MCF 10A (cell line): ENCODE data around the gene TMEM135. TPM values are rescaled to one million over a fixed set of nuclear protein-coding genes. Genes with fewer than 3 reads are reported as not detected.

ENCODE experiments used
- BruUV-seq: library from RNA; stranded (reverse); fragments of 400-500 nt; replicated peaks from 2 replicates; lab custom pipeline; 2021; lab: Mats Ljungman, UMichigan
- CTCF ChIA-PET: fragments of 300-600 bp; sonication (Branson Sonifier 250); formaldehyde crosslinking; extraction: SDS; loops from one replicate; lab custom pipeline; 2021; ENCODE audit warnings: antibody characterized with exemption, inconsistent platforms; lab: Yijun Ruan, JAX
- POLR2A ChIA-PET: fragments of 300-600, 350-650 bp; sonication (Branson Sonifier 250); formaldehyde crosslinking; extraction: SDS; loops from one replicate; lab custom pipeline; 2020; ENCODE audit warnings: antibody characterized with exemption, inconsistent platforms; lab: Yijun Ruan, JAX
- DNase-seq: peaks from one replicate; pipeline ENCODE4 v3.0.0-alpha.2; 2018; ENCODE audit not compliant: unreplicated experiment
- H3K27ac Mint-ChIP-seq: one replicate; pipeline ENCODE4 v1.8.0; 2022; ENCODE audit warnings: mild to moderate bottlenecking, low read depth, mixed read lengths; ENCODE audit not compliant: unreplicated experiment
- H3K27me3 Mint-ChIP-seq: one replicate; pipeline ENCODE4 v1.8.0; 2022; ENCODE audit warnings: mixed read lengths; ENCODE audit not compliant: insufficient read depth, unreplicated experiment
- H3K36me3 Mint-ChIP-seq: one replicate; pipeline ENCODE4 v1.8.0; 2022; ENCODE audit warnings: mild to moderate bottlenecking, moderate library complexity, mixed read lengths; ENCODE audit not compliant: insufficient read depth, unreplicated experiment
- H3K4me1 Mint-ChIP-seq: one replicate; pipeline ENCODE4 v1.8.0; 2022; ENCODE audit warnings: mixed read lengths; ENCODE audit not compliant: insufficient read depth, unreplicated experiment
- H3K4me3 Mint-ChIP-seq: one replicate; pipeline ENCODE4 v1.8.0; 2022; ENCODE audit warnings: mild to moderate bottlenecking, moderate library complexity, mixed read lengths; ENCODE audit not compliant: unreplicated experiment
- H3K9me3 Mint-ChIP-seq: one replicate; pipeline ENCODE4 v1.8.0; 2022; ENCODE audit warnings: mixed read lengths; ENCODE audit not compliant: unreplicated experiment
- intact Hi-C: fragments of 100-400 bp; cut with micrococcal nuclease; formaldehyde crosslinking; loops from 2 replicates; pipeline ENCODE4 v1.14.1; 2022
- total RNA-seq: library from RNA; stranded (reverse); gene quantifications from 2 replicates; pipeline ENCODE4 v1.2.3, GENCODE V29; 2022
- TF ChIP-seq, protein P1 (sequence below): fragments of 200-600 bp; IDR thresholded peaks from one replicate; pipeline ENCODE4 v1.8.0; 2022; ENCODE audit warnings: antibody characterized with exemption, mild to moderate bottlenecking; ENCODE audit not compliant: unreplicated experiment

The TMEM135 gene
- total RNA-seq, 1 experiment from 2014 or later: 10.7 TPM

DNA sequence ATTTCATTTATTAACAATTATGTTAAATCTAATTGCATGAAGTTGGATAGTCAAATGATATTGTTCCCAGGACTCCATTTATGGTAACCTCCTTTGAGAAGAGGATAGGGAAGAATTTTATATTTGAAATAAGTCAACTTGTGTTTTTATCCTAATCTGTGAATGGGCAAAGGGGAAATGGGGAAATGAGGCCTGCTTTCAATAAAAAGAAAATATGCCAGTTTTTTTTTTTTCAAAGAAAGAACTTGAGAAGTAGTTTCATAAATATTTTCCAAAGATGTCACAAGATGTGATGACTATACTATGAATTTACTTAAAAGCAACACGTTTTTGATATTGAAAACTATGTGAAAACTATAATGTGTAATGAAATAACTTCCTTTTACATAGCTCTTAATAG is 201.8 kb downstream of the TMEM135 start:
- intact Hi-C loops: no loop called here
- Mint-ChIP-seq H3K27ac (no peak overlapping the region), H3K4me1 (no peaks in the 10 kb centered on the region), H3K9me3 (no peaks in the 10 kb centered on the region), H3K36me3 (no peaks in the 10 kb centered on the region), H3K4me3 (no peak overlapping the region), H3K27me3 (no peaks in the 10 kb centered on the region)
- DNase-seq: no peak
- ChIA-PET CTCF (interaction anchor here (0.7 kb wide), 1 partner anchor 282 kb away, joined by 3 read pairs; no protein-coding TSS in a partner anchor), POLR2A (interaction anchor here (0.6 kb wide), 1 partner anchor 24 kb away, joined by 3 read pairs; no protein-coding TSS in a partner anchor)
- no TSS peak for BruUV-seq
- TF ChIP-seq, protein P1, sequence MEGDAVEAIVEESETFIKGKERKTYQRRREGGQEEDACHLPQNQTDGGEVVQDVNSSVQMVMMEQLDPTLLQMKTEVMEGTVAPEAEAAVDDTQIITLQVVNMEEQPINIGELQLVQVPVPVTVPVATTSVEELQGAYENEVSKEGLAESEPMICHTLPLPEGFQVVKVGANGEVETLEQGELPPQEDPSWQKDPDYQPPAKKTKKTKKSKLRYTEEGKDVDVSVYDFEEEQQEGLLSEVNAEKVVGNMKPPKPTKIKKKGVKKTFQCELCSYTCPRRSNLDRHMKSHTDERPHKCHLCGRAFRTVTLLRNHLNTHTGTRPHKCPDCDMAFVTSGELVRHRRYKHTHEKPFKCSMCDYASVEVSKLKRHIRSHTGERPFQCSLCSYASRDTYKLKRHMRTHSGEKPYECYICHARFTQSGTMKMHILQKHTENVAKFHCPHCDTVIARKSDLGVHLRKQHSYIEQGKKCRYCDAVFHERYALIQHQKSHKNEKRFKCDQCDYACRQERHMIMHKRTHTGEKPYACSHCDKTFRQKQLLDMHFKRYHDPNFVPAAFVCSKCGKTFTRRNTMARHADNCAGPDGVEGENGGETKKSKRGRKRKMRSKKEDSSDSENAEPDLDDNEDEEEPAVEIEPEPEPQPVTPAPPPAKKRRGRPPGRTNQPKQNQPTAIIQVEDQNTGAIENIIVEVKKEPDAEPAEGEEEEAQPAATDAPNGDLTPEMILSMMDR: no peak

DNA sequence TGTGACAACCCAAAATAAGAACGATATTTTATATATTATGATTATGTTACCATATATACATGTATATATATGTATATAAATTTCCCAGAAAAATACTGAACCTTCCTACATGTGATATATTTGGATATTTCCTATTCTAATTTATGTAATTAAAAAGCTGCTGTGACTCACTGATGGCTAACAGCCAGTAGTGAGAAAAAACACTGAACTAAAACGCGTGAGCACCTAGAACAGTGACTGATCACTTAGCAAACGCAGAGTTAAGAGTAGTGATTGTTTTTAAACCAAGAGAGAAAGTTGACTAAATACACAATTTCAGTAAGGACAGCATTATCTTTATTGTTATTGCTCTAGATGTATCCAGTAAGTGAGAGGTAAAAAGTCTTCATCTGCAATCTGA is 213.8 kb downstream of the TMEM135 start:
- peak; percentile 35 for DNase-seq
- CTCF ChIA-PET: no interaction called here
- intact Hi-C loops: no loop called here
- H3K9me3 Mint-ChIP-seq: no peaks in the 10 kb centered on the region
- peaks cover 9% of the 10 kb centered on the region for H3K4me1 Mint-ChIP-seq
- no TSS peak for BruUV-seq
- H3K36me3 Mint-ChIP-seq: no peaks in the 10 kb centered on the region
- POLR2A ChIA-PET: interaction anchor here (0.7 to 1.0 kb wide), 2 partner anchors 9 to 146 kb away, joined by 3 read pairs; no protein-coding TSS in a partner anchor
- no peaks in the 10 kb centered on the region for H3K27me3 Mint-ChIP-seq
- TF ChIP-seq, protein P1: no peak
- peak overlapping the region; percentile 11 for H3K27ac Mint-ChIP-seq
- no peak overlapping the region for H3K4me3 Mint-ChIP-seq

DNA sequence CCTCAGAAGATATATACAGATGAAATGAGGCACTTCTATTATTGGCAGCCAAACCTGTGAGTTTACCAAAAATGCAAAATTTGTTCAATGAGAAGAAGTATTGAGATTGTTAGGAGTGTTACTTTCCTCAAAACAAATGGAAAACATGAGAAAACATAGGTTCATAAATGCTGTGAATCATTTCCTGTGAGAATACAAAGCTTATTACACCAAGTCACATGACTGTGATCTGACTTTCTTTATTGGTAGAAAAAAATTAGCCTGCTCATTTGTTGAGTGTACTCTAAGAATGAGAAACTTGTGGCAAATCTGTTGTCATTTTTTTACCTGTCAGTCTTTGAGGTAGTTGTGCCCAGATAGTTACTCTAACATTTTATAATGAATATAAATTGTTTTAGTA is 215.1 kb downstream of the TMEM135 start:
- H3K27me3 Mint-ChIP-seq: no peaks in the 10 kb centered on the region
- TF ChIP-seq, protein P1: no peak

DNA sequence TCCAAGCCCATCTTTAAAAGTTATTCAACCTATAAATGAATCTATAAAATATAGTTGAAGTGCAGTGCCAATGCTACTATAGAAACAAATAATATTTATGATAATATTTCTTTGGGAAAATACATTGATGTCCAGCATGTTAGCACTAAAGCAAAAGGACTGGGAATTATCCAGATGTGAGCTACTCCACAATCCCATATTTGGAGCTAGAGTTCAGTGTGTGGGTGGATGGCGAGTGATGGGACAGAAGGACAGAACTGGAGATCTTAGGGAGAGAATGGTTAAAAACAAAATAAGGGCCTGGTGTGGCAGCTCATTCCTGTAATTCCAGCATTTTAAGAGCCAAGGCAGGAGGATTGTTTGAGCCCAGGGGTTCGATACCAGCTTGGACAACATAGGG is 216.8 kb downstream of the TMEM135 start:
- intact Hi-C loops: no loop called here
- no peak for DNase-seq
- ChIA-PET POLR2A (no interaction called here), CTCF (no interaction called here)
- H3K4me3 Mint-ChIP-seq: no peak overlapping the region
- BruUV-seq: no TSS peak
- H3K36me3 Mint-ChIP-seq: no peaks in the 10 kb centered on the region
- H3K27ac Mint-ChIP-seq: no peak overlapping the region
- TF ChIP-seq, protein P1: no peak
- H3K9me3 Mint-ChIP-seq: no peaks in the 10 kb centered on the region
- H3K4me1 Mint-ChIP-seq: peaks cover 9% of the 10 kb centered on the region
- H3K27me3 Mint-ChIP-seq: no peaks in the 10 kb centered on the region

More for the DNA sequence above, 215.1 kb downstream of the TMEM135 start:
- H3K27ac Mint-ChIP-seq: no peak overlapping the region
- H3K4me3 Mint-ChIP-seq: no peak overlapping the region
- no peak for DNase-seq
- CTCF ChIA-PET: interaction anchor here (0.5 kb wide), 1 partner anchor 259 kb away, joined by 4 read pairs; no protein-coding TSS in a partner anchor
- peaks cover 9% of the 10 kb centered on the region for H3K4me1 Mint-ChIP-seq
- intact Hi-C loops: no loop called here
- no TSS peak for BruUV-seq
- no peaks in the 10 kb centered on the region for H3K36me3 Mint-ChIP-seq
- POLR2A ChIA-PET: interaction anchor here (0.6 kb wide), 1 partner anchor 596 kb away, joined by 4 read pairs; no protein-coding TSS in a partner anchor
- H3K9me3 Mint-ChIP-seq: no peaks in the 10 kb centered on the region
